DMS153 treated with DMSO at 0.1 percent for 48 hours (cell line): ENCODE results near the gene MYLK2.

Experiments
- DNase-seq: peaks from one replicate; lab custom pipeline; 2025; ENCODE audit not compliant: unreplicated experiment; lab: John Stamatoyannopoulos, UW

MYLK2 gene

DNA sequence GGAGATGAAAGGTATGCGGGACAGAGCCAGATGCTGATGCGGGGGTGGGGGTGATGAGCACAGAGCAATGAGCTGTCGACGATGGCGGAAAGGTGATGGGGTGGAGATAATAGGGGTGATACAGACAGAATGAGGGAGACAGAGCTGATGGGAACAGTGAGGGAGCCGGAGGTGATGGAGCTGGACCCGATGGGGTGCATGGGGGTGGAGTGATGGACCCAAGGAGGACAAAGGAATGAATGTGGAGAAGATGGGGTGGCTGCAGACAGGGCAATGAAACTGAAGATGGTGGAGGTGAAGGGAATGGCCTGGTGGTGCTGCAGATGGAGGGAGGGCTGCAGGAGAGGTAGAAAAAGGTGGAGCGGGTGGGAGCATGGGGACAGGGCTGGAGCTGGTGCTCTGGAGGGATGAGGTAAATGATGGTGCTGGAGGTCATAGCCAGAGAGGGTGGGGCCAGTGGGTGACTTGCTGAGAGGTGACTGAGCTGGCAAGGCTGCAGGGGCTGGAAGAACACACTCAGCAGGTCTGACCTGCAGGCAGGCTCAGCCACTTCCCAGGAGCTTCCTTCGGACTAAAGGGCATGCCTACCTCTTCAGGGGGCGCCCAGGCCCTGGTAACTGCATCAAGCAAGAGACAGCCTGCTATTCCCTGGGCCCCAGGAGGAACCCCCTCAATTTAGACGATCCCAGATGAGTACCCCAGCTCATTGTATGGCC lies 32.2 kb downstream of the MYLK2 start:
- no peak for DNase-seq

DNA sequence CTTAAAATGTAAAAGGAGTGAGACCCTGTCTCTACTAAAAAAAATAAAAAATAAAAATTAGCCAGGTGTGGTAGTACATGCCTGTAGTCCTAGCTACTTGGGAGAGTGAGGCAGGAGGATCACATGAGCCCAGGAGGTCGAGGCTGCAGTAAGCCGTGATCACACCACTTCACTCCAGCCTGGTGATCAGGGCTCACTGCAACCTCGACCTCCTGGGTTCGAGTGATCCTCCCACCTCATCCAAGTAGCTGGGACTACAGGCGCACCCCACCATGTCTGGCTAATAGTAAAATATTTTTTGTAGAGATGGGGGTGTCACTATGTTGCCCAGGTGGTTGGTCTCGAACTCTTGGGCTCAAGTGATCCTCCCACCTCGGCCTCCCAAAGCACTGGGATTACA lies 34.3 kb downstream of the MYLK2 start:
- DNase-seq = no peak

DNA sequence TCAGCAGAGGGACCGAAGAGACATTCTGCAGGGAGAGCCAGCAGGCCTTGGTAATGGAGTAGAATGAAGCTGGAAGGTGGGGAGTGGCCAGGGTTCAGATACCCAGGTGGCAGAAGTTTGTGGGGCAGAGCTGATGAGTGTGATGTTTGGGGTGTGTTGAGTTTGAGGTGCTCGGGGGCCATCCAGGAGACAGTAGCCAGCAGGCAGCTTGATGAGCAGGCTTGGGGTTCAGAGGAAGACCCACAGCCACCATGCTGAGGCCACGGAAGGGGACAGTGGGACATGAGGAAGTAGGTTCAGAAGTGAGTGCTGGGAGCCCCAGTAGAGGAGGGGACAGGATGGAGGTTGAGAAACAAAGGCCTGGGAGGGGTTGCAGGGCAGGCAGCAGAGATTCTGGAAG lies 37.4 kb downstream of the MYLK2 start:
- no peak for DNase-seq

- DNase-seq = no peak
Measured at GRCh38 chr20:31857861-31858759, 39.0 kb downstream of the MYLK2 start.

DNA sequence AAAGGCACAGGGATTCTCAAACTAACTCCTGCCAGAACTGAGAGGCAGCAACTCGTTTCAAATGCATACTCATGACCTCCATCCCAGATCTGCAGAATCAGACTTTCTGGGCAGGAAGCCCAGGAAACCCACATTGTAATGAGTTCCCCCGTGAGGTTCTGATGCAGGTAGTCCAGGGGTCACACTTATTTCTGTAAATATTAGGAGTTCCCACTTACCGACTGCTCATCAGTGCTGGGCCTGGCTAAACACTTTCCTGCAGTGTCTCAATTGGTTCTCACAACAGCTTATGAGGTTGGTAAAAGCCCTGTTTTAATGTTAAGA lies 39.6 kb downstream of the MYLK2 start:
- no peak for DNase-seq

GRCh38 chr20:31859266-31859997 lies 40.3 kb downstream of the MYLK2 start:
- no peak for DNase-seq

DNA sequence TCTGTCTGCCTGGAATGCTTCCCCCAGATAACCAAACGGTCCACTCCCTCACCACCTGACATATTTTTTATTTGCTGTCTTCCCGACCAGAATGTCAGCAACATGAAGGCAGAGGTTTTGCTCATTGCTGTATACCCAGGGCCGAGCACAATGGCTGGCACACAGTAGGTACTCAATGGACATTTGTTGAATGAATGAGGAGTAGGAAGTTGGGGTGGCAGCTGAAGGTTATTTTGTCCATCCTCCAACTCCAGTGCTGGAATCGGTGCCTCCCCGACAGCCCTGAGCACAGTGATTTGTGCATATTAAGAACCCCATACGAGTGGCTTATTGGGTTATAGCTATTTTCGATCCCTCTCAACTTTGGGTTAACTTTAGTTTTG lies 40.8 kb downstream of the MYLK2 start:
- no peak for DNase-seq

DNA sequence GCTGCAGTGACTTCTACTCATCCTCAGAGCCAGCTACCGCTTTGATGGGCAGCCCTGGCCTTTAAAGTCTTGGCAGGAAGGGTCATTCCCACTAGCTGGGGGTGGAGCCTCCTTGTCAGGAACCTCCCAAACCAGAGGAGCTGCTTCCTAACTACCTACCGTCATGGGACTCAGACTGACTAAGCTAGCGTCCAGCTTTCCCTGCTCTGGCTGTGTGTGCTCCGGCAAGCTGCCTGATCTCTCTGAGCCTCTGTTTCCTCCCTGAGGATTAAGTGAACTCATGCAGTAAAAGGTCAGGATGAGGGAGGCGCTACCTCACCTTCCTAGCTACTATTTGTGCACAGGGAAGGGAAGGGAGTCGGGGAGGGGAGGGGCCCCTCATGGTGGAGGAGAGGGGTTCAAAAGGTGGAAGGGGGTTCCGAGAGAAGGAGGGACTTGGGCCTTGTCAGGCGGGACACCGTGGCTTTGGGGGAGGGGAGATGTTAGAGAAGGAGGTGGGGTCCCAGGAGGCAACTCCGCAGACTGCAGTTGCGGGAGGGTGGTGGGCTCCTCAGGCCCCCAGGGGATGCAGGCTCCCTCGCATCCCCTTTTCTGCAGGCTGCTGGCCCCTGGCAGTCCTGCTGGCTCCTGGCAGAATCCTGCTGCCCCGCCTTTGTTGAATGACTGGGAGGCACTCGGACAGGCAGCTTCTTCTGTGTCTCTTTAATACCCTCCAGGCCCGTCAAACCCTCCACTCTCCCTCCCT lies 41.4 kb downstream of the MYLK2 start:
- no peak for DNase-seq

DNA sequence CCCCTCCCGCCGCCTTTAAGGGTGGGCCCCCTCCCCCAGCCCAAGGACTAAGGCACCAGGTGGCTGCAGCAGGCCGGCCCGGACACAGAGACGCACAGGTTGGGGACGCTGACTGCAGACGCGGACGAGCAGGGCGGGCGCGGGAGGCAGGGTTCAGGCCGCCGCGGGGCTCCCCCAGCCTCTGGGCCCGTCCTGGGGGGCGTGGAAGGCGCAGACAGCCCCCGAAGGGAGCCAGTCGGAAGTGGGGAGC lies 41.9 kb downstream of the MYLK2 start:
- no peak for DNase-seq

GRCh38 chr20:31861385-31862156 lies 42.4 kb downstream of the MYLK2 start:
- peak; percentile 24 for DNase-seq

DNA sequence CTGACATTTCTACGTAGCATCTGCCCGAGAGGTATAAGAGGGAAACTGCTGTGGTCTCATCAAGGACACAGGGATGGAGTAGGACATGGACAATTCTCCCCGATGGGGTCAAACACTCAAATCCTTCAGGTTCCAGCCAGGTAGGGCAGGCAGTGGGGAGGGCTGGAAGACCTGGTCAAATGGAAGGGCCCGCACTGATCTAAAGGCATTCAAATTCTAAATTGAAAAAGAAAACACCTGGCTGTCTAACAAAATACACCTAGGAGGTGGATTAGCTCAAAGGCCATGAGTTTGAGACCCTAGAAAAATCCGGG lies 43.0 kb downstream of the MYLK2 start:
- DNase-seq = no peak

- DNase-seq = no peak
Measured at GRCh38 chr20:31862506-31862905, 43.4 kb downstream of the MYLK2 start.

DNA sequence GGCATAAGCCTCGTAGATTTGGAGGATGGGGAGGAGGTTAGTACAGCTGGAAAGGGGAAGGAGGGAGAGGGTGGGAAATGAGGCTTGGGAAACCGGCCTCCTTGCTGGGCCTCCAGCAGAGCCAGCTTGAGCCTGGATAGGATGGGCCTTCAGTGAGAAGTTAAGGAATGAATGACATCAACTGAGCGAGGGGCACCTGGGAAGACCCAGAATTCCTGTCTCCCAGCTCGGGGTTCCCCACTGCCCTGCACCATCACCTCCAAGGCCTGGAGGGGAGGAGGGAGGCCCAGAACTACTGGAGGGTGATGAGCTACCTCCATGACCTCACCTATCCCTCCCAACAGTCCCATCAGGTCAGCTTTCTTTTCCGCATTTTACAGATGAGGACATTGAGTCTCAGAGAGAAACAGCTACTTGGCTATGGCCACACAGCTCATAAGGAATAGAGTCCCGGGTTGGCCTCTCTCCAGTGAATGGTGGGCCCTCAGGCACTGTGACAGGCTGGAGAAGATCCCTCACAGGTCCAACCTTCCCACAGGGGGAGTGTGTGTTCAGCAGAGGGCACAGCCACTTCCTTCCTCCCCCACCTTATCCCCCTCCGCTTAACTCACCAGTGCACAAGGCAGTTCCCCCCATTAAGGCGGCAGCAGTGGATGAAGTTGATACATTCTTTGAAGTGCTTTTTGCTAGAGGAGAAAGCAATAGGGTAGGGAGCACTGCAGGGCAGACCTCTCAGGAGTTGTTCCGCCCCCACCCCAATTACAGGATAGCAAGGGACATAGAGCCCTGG lies 44.3 kb downstream of the MYLK2 start:
- DNase-seq = no peak

DNA sequence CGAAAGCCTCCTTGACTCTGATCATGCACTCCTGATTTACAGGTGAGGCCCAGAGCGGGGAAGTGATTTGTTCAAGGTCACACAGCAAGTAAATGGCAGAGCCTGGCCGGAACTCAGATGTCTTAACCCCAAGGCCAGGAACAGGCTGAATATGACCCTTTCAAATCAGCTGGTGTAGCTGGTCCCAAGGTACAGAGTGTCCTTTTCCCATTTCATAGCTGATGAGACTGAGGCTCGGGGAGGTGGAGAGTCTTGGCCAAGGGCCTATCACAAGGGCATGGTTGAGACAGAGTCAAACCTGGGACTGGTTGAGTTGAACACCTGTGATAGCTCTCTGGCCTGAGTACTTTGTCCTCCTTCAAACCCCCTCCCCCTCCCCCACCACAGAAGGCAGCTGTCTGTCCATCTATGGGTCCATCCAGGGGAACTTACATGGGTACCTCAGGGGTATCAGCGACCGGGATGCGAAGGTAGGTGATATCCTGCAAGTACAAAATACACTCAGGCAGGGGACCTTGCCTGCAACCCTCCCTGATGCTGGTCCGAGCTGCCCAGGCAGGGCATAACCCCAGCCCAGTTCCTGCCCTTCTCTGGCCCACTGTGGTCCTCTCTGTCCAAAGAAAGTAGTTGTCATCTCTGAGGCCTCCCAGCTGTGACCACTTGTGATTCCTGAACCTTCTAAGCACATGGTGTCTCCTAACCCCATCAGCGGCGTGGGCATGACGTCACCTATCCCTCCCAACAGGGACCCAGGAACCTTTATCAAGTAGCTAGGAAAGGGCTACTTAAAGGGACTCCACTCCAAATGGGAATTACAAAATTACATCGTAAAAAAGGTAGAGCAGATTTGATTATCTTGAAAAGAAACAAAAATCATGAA lies 45.6 kb downstream of the MYLK2 start:
- no peak for DNase-seq

DNA sequence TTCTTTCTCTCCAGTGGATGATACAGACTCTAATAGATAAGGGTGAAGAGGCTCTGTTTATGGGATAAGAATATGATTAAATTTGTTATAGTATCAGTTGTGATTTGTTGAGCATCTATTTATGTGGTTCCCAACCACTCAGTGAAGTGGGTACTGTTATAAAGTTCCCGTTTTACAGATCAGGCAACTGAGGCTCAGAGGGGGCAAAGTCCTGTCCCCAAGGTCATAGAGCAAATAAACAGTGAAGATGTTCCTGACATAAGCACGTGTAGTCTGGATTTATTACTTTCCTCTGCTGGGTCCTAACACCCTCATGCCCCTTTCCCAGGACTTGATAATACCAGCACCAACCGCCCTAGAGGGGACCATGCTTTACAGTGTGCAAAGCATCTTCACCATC lies 47.1 kb downstream of the MYLK2 start:
- no peak for DNase-seq

DNA sequence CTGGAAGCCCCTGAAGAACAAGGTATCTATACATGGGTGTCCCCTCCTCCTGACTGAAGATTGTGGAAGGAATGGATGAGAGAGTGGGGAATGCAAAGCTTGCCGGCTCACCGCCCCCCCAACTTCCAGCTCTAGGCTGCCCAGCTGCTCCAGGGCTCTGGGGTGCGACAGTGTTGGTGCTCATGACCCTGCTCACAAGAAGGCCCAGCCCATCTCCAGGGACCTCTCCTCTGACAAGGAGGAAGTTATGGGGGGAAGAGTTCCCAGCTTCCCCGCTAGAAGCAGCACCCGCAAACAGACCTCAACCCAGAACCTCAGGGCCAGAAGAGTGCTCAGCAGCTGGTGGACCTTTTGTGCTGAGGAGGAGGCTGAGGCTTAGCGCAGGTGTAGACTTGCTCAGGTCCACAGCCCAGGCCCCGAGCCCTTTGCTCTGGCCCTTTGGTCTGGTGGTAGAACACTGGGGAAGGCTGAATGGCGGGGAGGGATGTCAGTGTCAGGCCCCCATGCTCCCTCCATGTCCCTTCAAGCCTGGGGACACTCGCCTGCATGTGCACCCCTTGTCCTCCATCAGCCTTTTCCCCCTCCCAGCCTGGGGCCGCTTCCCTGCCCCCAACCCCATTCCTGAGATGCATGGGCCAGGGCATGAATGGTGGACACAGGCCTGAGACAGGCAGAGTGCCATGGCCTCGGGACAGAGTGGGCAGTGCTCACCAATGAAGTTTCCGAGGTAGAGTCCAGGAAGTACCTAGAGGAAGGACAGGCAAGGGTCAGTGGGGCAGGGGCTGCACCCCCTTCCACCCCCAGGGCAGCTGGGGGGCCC lies 49.9 kb downstream of the MYLK2 start:
- DNase-seq = no peak

- DNase-seq = no peak
Measured at GRCh38 chr20:31869673-31869941, 50.5 kb downstream of the MYLK2 start.

DNA sequence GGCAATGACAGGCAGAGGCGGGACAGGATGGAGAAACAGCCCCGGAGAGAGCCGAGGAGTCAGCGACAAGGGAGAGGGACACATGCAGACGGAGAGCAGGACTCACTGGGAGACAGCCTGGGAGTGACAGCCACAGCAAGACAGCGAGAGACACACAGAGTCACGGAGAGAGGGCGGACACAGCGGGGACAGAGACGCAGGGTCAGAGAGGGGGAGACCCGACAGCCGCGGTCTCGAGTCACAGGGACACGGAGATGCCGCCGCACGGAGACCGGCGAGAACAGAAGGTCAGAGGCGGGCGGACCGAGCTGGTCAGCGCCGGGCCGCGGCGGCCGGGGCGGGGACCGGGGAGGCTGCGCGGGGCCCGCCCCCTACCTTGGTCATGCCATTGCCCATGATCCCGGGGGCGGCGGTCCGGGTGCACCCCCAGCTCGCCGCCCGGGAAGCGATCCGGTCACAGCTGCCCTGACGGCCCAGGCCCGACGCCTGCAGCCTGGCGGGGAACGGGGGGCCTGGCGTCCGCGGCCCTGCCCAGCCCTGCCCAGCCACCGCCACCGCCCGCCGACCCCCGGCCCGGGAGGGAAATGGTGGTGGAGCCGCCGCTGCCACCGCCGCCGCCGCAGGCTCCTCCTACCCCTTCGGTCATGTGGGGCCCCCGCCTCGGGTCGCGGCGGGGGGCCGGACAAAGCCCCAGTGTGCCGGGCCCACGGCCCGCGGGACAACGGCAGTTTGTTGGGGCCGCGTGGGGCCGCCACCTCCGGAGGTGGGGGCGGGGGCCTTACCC lies 51.0 kb downstream of the MYLK2 start, which contains the start of the genes DUSP15 and TTLL9:
TSS of gene DUSP15 (minus strand) at position 586 of the 784 bp plus-strand sequence. CDS start at position 396, 190 bp downstream.
TSS of gene TTLL9 (plus strand) at position 693 of the 784 bp plus-strand sequence. CDS start 493 bp downstream, outside the sequence.
- DNase-seq = no peak
